ENCODE data around the gene ECM1. TPM values are rescaled to one million over a fixed set of nuclear protein-coding genes. Genes with fewer than 3 reads are reported as not detected.
A peak's percentile ranks its signal among the peaks of the same experiment; 100 is the strongest.

ECM1 gene
- total RNA-seq, 2 experiments from 2014 or later, result 2.0 to 3.8 TPM

DNA sequence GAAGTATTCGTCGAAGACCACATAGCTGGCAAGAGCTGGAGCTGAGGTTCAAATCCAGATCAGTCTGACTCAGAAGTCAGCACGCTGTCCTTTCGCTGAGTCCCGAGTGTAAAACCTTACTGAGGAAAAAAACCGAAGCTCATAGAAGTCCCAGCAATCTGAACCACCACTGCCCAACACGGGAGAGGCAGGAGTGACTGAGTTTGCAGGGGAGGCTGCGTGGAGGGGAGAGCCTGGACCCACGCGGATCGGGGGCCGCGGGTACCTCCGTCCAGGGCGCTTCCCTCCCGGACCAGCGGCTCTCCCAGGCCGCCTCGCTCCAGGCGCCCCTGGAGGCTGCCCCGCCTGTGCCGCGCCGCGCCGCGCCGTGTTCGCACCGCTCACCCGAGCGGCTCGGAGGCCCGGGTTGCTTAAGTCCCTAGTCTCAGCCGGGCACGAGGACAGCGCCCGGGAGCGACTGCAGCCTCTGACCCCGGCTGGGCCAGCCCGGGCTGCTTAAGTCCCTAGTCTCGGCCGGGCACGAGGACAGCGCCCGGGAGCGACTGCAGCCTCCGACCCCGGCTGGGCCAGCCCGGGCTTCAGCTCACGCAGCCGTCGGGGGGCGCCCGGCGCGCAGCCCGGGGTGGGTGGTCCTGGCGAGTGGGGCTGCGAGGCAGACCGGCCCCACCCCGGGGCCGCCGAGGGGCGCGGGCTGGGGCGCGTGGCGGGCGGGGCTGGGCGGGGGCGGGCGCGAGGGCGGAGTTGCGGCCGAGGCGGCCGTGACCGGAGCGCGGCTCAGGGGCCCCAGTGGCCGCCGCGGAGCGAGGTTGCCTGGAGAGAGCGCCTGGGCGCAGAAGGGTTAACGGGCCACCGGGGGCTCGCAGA, 41.0 kb downstream of the ECM1 start, which contains the start of gene ADAMTSL4:
TSS of gene ADAMTSL4 (plus strand) at position 777 of the 864 bp plus-strand sequence. CDS start 2,881 bp downstream, outside the sequence.
- POLR2A ChIA-PET, result interaction anchor here (0.5 to 1.2 kb wide), 2 partner anchors 10 to 12 kb away, joined by 3 read pairs; no protein-coding TSS in a partner anchor
- peak within 1 kb of the TSS; percentile 65 for H3K4me3 ChIP-seq (ENCODE audit: low read depth, low read length, poor library complexity, severe bottlenecking)
- H3K9me2 ChIP-seq (ENCODE audit: insufficient read depth, low read length), result no peaks in the 10 kb centered on the region
- no peaks in the 10 kb centered on the region for H3K9me3 ChIP-seq (ENCODE audit: low read length)
- H3K36me3 ChIP-seq (ENCODE audit: insufficient read depth, low read length), result no peaks in the 10 kb centered on the region
- peak; percentile 38 for DNase-seq (ENCODE audit: low spot score)
- H4K20me1 ChIP-seq (ENCODE audit: insufficient read depth, low read length), result no peaks in the 10 kb centered on the region
- peaks cover 9% of the 10 kb centered on the region for H3K4me1 ChIP-seq (ENCODE audit: insufficient read depth, low read length, poor library complexity, severe bottlenecking)
- peak within 1 kb of the TSS; percentile 95 for H3K4me2 ChIP-seq (ENCODE audit: low read length)
- CTCF ChIA-PET (ENCODE audit: unreplicated experiment), result no interaction called here
- TF ChIP-seq EZH2phosphoT487 (IDR thresholded peaks at IDR 0.05; ENCODE audit: borderline replicate concordance, low read depth, low read length), result no peak
- TF ChIP-seq, protein P1, sequence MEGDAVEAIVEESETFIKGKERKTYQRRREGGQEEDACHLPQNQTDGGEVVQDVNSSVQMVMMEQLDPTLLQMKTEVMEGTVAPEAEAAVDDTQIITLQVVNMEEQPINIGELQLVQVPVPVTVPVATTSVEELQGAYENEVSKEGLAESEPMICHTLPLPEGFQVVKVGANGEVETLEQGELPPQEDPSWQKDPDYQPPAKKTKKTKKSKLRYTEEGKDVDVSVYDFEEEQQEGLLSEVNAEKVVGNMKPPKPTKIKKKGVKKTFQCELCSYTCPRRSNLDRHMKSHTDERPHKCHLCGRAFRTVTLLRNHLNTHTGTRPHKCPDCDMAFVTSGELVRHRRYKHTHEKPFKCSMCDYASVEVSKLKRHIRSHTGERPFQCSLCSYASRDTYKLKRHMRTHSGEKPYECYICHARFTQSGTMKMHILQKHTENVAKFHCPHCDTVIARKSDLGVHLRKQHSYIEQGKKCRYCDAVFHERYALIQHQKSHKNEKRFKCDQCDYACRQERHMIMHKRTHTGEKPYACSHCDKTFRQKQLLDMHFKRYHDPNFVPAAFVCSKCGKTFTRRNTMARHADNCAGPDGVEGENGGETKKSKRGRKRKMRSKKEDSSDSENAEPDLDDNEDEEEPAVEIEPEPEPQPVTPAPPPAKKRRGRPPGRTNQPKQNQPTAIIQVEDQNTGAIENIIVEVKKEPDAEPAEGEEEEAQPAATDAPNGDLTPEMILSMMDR (conservative IDR thresholded peaks at IDR 0.05; ENCODE audit: low read length), result 0 out of 2 replicates have a peak, but pooled peaks have one; percentile 38
- H3K79me2 ChIP-seq (ENCODE audit: insufficient read depth, low read depth, low read length), result no peaks in the 10 kb centered on the region
- H3K27ac ChIP-seq (ENCODE audit: low read depth, low read length, poor library complexity, severe bottlenecking), result no peak within 1 kb of the TSS
- no TSS peak for BruUV-seq (replicated peaks)
- peak within 1 kb of the TSS; percentile 69 for H2AFZ ChIP-seq (ENCODE audit: low read length)
- intact Hi-C loops (cut with micrococcal nuclease; ENCODE audit: unreplicated experiment), result no loop called here

DNA sequence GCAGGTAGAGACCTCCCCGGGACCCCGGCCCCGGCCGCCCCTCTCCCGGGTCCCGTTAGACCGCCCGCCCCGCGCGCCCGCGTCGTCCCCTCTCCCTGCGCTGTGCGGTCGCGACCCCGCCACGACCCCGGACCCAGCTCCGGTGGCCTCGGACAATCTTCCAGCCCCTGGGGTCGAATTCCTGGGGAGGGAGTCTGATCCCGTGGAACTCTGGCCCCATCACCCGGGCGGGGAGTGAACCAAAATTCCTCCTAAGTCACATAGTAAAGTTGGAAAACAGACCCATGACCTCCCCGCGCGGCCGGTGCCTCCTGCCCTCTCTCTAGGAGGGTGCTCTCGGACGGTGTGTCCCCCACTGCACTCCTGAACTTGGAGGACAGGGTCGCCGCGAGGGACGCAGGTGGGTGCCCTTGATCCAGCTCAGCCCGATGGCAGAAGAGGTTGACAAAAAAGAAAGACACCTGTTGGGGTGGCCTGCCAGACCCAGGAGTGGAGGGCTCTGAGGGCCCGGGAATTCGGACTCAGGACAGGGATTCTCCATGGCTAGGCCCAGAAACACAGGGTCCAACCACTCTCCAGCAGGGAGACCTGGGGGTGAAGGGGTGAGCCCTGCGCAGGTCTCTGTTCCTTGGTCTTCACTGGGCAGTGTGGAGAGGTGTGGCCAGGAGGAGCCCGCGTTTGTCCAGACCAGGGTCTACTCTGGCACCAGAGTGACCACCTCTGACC, 41.8 kb downstream of the ECM1 start:
- no peak overlapping the region for H2AFZ ChIP-seq (ENCODE audit: low read length)
- no TSS peak for BruUV-seq (replicated peaks)
- ChIA-PET CTCF (ENCODE audit: unreplicated experiment) (no interaction called here), POLR2A (interaction anchor here (1.2 kb wide), 1 partner anchor 11 kb away, joined by 3 read pairs; no protein-coding TSS in a partner anchor)
- H3K9me3 ChIP-seq (ENCODE audit: low read length), result no peaks in the 10 kb centered on the region
- TF ChIP-seq, protein P1 (conservative IDR thresholded peaks at IDR 0.05; ENCODE audit: low read length), result no peak
- no peak for TF ChIP-seq EZH2phosphoT487 (IDR thresholded peaks at IDR 0.05; ENCODE audit: borderline replicate concordance, low read depth, low read length)
- H3K9me2 ChIP-seq (ENCODE audit: insufficient read depth, low read length), result no peaks in the 10 kb centered on the region
- H3K27ac ChIP-seq (ENCODE audit: low read depth, low read length, poor library complexity, severe bottlenecking), result no peak overlapping the region
- no peaks in the 10 kb centered on the region for H4K20me1 ChIP-seq (ENCODE audit: insufficient read depth, low read length)
- no peaks in the 10 kb centered on the region for H3K79me2 ChIP-seq (ENCODE audit: insufficient read depth, low read depth, low read length)
- DNase-seq (ENCODE audit: low spot score), result no peak
- peak overlapping the region; percentile 35; the same call in 1 of the 2 replicates for H3K4me2 ChIP-seq (ENCODE audit: low read length)
- intact Hi-C loops (cut with micrococcal nuclease; ENCODE audit: unreplicated experiment), result no loop called here
- no peak overlapping the region for H3K4me3 ChIP-seq (ENCODE audit: low read depth, low read length, poor library complexity, severe bottlenecking)
- no peaks in the 10 kb centered on the region for H3K36me3 ChIP-seq (ENCODE audit: insufficient read depth, low read length)
- H3K4me1 ChIP-seq (ENCODE audit: insufficient read depth, low read length, poor library complexity, severe bottlenecking), result peaks cover 9% of the 10 kb centered on the region

All from OCI-LY7 (cell line).